Lung (tissue), 12 donors: Measurements from ENCODE around the gene DNAJB11. TPM values are rescaled to one million over a fixed set of nuclear protein-coding genes. Genes with fewer than 3 reads are reported as not detected.

Experiments
- ATAC-seq: fragments of 200-7000 bp; cut with Tn5 transposase; one replicate; pipeline ENCODE4 v1.9.1; 2020; ENCODE audit warnings: moderate number of reproducible peaks; ENCODE audit not compliant: insufficient read depth, low FRiP score
- DNase-seq, 3 donors: peaks; one replicate each; pipeline ENCODE4 v3.0.0-alpha.2; 2013 to 2017
- H3K27ac ChIP-seq, 2 donors: one replicate each; pipeline ENCODE4 v1.5.1; 2013; ENCODE audit warnings: mild to moderate bottlenecking in 2 of 2, moderate library complexity in 2 of 2, control low read depth in 1 of 2, inconsistent platforms in 1 of 2, low read depth in 1 of 2, low read length in 1 of 2
- H3K27me3 ChIP-seq, 3 donors: one replicate each; pipeline ENCODE4 v1.5.1; 2013; ENCODE audit warnings: low read length in 2 of 3; ENCODE audit not compliant: control insufficient read depth in 3 of 3, insufficient read depth in 3 of 3
- H3K36me3 ChIP-seq, 4 donors: one replicate each; pipeline ENCODE4 v1.5.1; 2013; ENCODE audit warnings: low read length in 4 of 4, mild to moderate bottlenecking in 1 of 4, moderate library complexity in 1 of 4; ENCODE audit not compliant: control insufficient read depth in 4 of 4, insufficient read depth in 4 of 4
- H3K4me1 ChIP-seq, 5 donors: one replicate each; pipeline ENCODE4 v1.5.1; 2013; ENCODE audit warnings: low read length in 5 of 5, mild to moderate bottlenecking in 2 of 5, moderate library complexity in 1 of 5; ENCODE audit not compliant: control insufficient read depth in 5 of 5, insufficient read depth in 5 of 5
- H3K4me3 ChIP-seq: one replicate; pipeline ENCODE4 v1.5.1; 2013; ENCODE audit warnings: mild to moderate bottlenecking, control low read depth, moderate library complexity
- H3K9ac ChIP-seq, 2 donors: one replicate each; pipeline ENCODE4 v1.5.1; 2013; ENCODE audit warnings: low read length in 2 of 2, control low read depth in 1 of 2; ENCODE audit not compliant: insufficient read depth in 1 of 2
- H3K9me3 ChIP-seq, 4 donors: one replicate each; pipeline ENCODE4 v1.5.1; 2013; ENCODE audit warnings: low read length in 3 of 4, mild to moderate bottlenecking in 1 of 4, moderate library complexity in 1 of 4; ENCODE audit not compliant: control insufficient read depth in 4 of 4, insufficient read depth in 3 of 4
- WGBS, 2 donors: extraction: QIAGEN DNeasy Blood & Tissue Kit; methylation state at CpG; one replicate each; pipeline ENCODE4 v1.1.7; 2013; 5-methylcytosine and 5-hydroxymethylcytosine counted together
- polyA plus RNA-seq, 2 donors: library from polyadenylated mRNA; stranded (reverse); fragments of 200-250 nt; gene quantifications; one replicate each; pipeline ENCODE4 v1.2.1, GENCODE V29; 2013
- total RNA-seq, 2 donors: library from RNA; depleted of rRNA in 1 of 2; stranded (reverse); fragments of >200 nt in 1 of 2; gene quantifications; one replicate each; pipeline ENCODE4 v1.2.1, GENCODE V29; 2014 to 2021
- TF ChIP-seq, protein P1 (sequence below): IDR thresholded peaks from 2 replicates; pipeline ENCODE4 v1.5.1; 2012; ENCODE audit warnings: mild to moderate bottlenecking; ENCODE audit errors: control extremely low read depth, extremely low read depth
- donor health status: control.
- donor health status: control.
- donor health status: Bipolar disorder and iron deficiency.
- donor health status: healthy.
- donor health status: DM: yes; HTN: yes; CAD: no.

The DNAJB11 gene
- total and polyA plus RNA-seq, 4 donors, result 46.1 to 109 (median 53.0) TPM

DNA sequence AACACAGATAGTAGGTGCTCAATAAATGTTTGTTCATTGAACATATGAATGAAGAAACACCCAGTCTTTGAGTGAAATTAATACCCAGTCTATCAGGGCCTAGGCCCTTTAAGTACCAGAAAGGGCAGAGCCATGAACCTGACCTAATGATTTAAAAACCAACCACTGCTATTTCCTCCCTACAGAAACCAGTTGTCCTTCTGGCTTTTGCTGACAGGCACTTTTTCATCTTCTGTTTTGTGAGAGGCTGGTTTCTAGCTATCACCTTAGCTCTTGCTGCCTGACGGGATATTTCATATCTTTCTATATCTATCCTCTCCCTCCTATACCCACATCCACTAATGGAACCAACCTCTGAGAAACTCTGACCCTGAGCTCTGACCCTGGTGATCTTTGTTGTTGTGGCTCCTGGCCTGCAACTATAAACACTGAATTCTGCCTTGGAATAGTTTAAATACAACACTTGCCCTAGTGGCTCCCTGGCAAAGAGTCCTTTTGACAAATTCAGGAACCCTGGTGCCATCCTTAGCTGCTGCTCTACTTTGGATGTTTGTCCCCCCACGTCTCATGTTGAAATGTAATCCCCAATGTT, 38.2 kb downstream of the DNAJB11 start:
- Histone ChIP-seq H3K27ac (no peak overlapping the region), H3K9ac (no peak overlapping the region), H3K36me3 (no peaks in the 10 kb centered on the region), H3K4me3 (no peak overlapping the region), H3K4me1 (no peaks in the 10 kb centered on the region), H3K9me3 (no peaks in the 10 kb centered on the region), H3K27me3 (peaks cover 0 to 4% (median 0%) of the 10 kb centered on the region in 3 donors)
- WGBS, 2 donors, result 87 to 98% methylated on average over 2 of the region's 2 CpGs
- TF ChIP-seq, protein P1, sequence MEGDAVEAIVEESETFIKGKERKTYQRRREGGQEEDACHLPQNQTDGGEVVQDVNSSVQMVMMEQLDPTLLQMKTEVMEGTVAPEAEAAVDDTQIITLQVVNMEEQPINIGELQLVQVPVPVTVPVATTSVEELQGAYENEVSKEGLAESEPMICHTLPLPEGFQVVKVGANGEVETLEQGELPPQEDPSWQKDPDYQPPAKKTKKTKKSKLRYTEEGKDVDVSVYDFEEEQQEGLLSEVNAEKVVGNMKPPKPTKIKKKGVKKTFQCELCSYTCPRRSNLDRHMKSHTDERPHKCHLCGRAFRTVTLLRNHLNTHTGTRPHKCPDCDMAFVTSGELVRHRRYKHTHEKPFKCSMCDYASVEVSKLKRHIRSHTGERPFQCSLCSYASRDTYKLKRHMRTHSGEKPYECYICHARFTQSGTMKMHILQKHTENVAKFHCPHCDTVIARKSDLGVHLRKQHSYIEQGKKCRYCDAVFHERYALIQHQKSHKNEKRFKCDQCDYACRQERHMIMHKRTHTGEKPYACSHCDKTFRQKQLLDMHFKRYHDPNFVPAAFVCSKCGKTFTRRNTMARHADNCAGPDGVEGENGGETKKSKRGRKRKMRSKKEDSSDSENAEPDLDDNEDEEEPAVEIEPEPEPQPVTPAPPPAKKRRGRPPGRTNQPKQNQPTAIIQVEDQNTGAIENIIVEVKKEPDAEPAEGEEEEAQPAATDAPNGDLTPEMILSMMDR, result no peak
- DNase-seq (no peak), ATAC-seq (no peak)

DNA sequence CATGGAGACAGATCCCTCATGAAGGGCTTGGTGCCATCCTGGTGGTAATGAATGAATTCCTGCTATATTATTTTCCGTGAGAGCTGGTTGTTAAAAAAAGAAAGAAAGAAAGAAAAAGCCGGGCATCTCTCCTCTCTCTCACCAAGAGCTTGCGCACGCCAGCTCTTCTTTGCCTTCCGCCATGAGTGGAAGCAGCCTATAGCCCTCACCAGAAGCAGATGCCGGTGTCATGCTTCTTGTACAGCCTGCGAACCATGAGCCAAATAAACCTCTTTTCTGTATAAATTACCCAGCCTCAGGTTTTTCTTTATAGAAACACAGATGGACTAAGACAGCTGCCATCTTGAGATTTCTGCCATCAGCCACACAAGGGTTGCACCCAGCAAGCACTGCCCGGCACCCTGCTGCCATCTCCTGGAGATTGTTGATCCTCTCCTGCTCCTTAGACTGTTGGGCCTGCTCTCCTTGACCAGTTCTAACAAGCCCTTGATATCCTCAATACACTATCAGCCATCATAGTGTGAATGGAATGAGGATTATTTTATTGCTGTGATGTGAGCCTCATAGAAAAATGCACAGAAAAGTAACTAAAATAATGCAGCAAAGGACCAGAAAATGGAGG, 38.8 kb downstream of the DNAJB11 start:
- DNase-seq (no peak), ATAC-seq (no peak)
- no peak overlapping the region for H3K9ac ChIP-seq
- H3K9me3 ChIP-seq, result no peaks in the 10 kb centered on the region
- TF ChIP-seq, protein P1, result no peak
- H3K4me3 ChIP-seq, result no peak overlapping the region
- peaks cover 0 to 4% (median 0%) of the 10 kb centered on the region in 3 donors for H3K27me3 ChIP-seq
- no peaks in the 10 kb centered on the region for H3K36me3 ChIP-seq
- 92 to 95% methylated on average over 8 of the region's 8 CpGs for WGBS, 2 donors
- no peak overlapping the region for H3K27ac ChIP-seq
- H3K4me1 ChIP-seq, result no peaks in the 10 kb centered on the region

DNA sequence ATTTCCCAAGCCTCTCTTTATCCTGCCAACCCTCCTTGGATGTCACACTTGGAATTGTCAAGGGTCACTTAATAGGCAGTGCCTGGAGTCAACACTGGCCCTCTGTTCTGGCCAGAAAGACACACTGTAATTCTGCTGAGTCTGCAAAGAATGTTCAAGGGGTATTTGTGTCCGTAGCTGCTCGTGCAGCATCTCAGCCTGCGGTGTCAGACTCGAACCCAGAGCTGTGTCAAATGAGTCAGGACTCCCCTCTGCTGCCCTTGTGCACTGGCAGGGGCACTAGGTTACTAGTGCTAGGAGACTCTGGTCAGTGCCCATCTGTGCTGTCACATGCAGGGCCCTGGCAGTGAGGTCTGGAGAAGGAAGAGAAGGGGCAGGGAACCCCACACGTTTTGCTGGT, 41.5 kb downstream of the DNAJB11 start:
- Histone ChIP-seq H3K27me3 (peaks cover 0 to 4% (median 0%) of the 10 kb centered on the region in 3 donors), H3K4me3 (no peak overlapping the region), H3K9me3 (no peaks in the 10 kb centered on the region), H3K9ac (no peak overlapping the region), H3K4me1 (no peaks in the 10 kb centered on the region), H3K36me3 (no peaks in the 10 kb centered on the region), H3K27ac (no peak overlapping the region)
- no peak for DNase-seq
- TF ChIP-seq, protein P1, result no peak
- ATAC-seq, result no peak
- WGBS, 2 donors, result 70 to 82% methylated on average over 5 of the region's 5 CpGs
